Lung microvascular endothelial cell (primary cell): ENCODE results near the gene TBC1D10A. TPM values are rescaled to one million over a fixed set of nuclear protein-coding genes. Genes with fewer than 3 reads are reported as not detected.
"Not testable (repeated sequence)": the region's sequence is repeated elsewhere in the genome, so short reads cannot be mapped to it uniquely, and the experiment has no call there.

Experiments used
- DNase-seq, 2 donors: peaks; one replicate each; pipeline versions ENCODE4 v3.0.0 to v3.0.0-alpha.2; 2010; ENCODE audit warnings: low read depth in 2 of 2
- total RNA-seq: library from RNA; depleted of rRNA; stranded (reverse); fragments of >200 nt; gene quantifications from 2 replicates; pipeline ENCODE4 v1.2.1, GENCODE V29; 2014

Gene TBC1D10A
- total RNA-seq, 1 donor from 2014 or later = 8.9 TPM

DNA sequence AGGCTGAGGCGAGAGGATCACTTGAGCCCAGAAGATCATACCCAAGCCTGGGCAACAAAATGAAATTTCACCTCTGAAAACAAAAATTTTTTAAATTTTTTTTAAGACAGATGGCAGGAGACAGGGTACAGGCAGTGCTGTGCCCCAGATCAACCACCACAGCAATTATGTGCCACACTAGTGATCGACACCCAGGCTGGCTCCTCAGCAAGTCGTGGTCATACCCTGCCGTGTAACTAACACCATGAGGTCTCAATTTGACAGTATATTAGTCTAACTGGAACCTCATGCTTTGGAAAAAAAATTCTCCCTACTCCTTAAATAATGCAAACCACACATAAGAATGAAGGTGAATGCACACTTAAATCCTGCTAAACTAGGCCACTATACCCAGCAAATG is 21.7 kb upstream of the TBC1D10A start:
- DNase-seq = no peak

DNA sequence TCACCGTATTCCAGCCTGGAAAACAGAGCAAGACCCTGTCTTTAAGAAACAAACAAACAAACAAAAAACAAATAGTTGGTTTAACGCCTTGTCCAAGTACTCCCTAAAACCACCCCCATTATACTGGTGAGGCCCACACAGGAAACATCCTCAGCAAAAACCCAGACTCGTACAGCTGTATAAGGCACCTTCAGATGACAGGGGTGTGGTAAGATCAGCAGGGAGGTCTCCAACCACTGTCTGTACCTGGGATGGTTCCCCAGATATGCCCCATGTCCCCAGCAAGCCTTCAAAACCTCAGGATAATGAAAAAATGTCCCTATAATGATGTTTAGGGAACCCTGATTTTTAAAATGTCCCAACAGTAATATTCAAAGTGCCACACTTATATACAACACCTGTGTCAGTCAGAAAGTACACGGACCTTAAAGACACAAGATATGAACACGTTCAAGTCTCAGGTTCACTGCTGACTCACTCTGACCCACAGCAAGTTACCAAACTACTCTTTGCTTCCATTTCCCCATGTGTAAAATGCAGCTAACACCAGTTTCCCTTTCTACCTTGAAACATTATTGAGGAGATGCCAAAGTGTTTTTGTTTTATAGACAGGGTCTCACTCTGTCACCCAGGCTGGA is 20.6 kb upstream of the TBC1D10A start:
- no peak for DNase-seq

DNA sequence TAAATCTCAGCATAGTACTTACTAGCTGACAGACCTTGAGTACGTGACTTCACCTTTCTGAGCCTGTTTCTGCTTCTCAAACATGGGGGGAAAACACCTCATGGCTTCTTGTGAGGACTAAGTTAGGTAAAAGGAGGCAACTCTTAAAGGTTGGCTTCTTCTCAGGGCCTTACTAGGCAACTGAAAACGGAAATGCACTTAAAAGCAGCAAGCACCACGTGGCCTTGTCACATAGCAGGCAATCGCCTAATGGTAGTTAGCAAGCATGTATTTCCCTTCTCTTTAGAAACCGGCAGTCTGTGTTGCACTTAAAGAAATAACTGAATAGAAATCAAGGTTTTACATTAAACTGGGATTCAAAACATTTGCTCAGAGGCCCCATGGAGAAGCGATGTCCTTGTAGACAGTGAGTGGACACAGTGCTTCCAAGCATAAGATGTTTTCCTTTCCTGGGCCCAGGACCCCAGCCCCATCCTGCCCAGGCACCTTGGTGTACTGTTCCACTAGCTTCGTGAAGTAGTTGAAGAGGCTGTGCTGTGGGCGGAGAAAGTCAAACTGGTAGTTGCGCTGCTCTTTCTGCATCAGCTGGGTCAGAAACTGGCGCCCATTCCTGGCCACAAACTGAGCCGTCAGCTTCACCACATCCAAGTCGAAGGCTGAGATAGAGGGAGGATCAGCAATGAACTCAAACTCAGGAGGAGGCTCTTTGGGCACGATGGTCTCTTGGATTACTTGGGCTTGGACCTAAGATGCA is 17.9 kb upstream of the TBC1D10A start:
- DNase-seq = no peak

DNA sequence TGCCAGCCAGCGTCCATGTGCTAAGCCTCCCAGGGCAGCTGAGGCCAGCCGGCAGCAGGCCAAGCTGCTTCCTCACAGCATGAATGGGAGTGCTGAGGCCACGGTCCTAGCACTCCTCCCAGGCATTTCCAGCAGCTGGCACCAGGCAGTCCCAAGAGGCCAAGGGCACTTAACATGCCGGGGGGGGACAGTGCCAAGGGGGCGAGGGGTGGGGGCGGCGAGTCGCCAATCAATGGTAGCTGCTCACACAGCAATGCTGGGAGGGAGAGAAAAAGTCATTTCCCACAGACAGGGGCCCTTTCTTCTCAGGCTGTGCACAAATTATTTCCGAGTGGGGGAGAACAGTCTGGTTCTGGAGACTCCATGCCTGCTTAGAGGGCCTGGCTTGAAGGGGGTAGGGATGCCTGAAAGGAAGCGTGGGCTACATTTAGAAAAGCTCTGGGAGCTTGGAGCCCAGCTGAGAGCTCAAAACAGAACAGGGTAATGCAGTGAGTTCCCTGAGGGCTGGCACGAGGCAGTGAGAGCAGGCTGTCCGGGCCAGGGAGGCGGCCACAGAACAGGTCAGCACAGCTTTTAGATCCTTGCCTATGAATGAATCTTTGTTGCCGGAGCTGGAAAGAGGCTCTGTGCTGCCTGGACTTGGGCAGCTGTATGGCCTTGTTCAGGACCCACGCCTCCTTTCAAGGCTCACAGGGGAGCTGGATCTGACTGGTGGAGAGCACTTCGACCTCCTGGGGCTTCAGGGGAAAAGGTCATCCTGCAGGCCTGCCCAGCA is 14.4 kb upstream of the TBC1D10A start:
- DNase-seq = no peak

DNA sequence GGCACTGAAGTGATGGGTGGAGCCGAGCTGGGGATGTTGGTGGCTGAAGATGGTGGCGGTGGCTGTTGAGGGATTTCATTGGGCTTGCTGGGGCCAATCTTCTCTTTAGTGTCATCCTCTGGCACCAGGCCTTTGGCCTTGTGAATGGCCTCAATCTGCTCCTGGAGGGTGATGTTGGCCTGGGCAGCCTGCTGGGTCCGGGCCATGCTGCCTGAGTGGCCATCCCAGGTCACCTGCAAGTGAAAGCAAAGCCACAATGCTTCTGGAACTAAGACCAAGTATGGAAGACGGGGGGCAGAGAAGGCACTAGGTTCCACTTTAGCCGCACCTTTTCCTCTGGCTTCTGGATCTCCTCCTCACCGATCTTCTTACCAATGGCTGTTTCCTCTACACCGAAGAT is 12.1 kb upstream of the TBC1D10A start:
- DNase-seq = no peak

DNA sequence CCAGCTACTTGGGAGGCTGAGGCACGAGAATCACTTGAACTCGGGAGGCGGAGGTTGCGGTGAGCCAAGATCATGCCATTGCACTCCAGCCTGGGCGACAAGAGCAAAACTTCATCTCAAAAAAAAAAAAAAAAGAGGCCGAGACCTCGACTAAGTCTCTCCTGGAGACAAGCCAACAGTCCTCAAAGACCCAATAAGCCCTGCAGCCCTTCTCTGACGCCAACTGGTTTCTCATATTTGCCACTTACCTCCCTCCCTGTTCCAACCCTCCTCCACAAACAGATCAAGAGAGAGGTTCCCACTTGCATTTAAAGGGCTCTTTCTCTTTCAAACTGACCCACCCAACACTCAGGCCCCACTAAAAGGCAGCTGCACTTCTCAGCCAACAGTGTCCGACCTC is 11.6 kb upstream of the TBC1D10A start:
- not testable (repeated sequence) for DNase-seq

DNA sequence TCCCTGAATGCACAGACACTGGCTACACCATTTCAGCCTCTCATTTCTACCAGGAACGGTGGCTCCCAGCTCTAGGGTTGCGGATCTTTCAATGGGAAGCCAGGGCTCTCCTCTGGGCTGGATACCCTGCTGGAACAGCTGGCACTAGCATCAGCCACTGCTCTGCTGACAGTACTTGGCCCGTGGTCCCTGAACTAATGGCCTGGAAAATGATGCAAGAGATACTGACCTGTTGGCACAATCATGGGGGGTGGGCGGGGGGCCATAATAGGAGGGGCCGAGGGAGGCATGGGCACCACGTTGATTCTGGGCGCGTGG is 10.7 kb upstream of the TBC1D10A start:
- no peak for DNase-seq

DNA sequence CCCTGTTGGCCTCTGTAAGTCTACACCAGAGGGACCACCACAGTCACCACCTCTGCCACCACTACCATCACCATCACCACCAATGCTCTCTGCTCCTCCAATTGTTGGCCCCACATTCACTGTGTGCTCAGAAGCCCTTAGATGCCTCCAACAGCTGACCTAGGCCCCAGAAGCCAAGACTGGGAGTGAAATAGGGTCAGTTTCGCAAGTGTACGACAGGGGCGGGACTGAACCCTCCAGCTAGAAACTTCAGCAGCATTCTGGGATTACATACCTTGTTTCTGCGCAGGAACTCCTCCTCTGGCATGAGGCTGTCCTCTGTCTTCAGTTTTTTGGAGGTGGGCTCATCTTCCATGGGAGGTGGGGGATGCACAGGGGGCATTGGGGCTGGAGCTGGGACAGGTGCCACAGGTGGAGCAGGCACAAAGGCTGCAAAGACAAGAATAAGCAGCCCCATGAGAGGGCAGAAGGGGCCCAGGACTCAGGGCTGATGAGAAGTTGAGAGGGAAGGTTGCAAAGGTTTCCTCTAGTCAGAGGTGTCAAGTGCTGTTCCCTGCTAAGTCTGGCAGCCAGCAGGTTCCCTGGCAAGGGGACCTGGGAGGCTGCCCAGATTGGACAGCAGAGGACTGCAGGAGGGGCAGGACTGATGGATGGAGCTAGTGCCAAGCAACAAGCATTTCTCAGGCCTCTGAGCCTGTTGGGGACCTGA is 10.2 kb upstream of the TBC1D10A start:
- DNase-seq = no peak

DNA sequence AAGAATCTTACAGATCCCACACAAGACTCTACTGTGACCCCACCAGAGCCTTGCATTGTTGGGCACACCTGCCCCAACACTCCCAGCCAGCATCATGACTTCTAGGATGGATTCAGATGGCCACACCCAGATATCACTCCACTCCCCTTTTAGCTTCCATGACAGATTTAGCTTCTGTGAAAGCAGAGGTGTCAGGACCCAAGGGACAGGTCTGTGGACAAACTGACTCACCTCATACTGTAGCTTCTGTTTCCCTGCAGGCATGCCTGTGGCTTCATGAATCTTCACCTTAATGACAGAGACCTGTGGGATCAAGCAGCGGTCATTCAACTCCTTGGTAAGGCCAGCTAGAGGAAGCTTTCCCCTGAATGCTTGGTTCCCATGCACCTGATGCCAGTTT is 8.5 kb upstream of the TBC1D10A start:
- DNase-seq = no peak

DNA sequence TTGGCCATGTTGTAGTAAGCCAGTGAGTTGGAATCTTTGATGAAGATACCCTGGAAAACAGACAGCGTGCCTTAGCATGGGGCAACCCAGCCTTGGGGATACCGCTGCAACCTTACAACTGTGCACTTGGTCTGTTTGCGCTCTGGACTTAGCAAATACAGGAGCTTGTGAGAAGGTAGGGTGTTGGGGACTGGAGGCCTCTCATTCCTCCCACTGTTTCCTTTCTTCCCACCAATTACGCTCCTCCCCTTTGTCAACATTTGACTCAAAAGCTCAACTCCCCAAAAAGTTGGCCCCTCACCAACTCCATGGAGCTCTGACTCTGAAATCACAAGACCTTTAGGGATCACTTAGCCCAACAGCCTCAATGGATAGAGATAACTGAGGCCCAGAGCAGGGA is 7.9 kb upstream of the TBC1D10A start:
- DNase-seq = no peak

DNA sequence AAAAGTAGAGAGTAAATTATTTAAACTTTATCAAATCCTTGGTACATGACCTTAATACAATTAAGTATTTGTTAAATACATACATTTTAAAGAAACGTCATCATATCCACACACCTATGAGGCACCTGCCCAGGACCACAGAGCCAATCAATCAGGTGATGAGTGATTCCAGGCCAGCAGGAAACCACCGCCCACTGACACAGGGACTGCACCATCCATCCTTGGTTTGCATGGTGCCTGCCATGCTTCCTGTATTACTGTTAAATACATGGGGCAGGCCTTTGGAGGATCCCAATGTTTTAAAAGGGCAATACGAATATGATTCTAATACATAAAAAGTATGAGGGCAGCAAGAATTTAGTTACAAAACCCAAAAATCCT is 7.0 kb upstream of the TBC1D10A start:
- no peak for DNase-seq

DNA sequence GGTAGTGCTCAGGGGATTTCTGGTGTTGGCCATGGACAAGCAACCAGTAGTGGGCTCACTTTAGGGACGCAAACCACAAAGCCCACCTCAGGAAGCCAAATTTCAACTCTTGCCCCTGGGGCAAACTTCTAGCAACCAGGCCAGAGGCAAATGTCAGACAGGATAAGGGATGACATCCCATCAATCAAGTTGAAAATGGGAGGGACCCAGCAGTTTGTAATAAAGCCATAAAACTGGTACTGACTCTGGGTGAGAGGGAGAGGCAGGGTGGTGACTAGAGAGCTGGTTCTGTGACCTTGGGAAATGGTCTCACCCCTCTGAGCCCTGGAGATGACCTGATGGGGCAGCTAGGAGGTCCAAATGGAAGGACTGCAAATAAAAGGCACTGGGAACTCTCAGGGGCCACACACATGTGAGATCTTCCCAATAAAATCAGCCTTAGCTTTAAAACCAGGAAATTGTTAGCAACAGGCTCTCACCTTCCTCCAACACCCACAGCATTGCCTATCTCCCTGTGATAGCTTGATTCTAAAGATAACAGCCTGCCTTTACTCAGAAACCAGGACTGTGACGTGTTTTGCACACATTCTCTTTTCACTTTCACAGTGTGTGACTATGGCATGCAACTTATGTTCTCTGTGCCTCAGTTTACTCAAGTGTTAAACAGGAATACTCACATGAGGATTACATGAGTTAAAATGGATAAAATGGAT is 6.4 kb upstream of the TBC1D10A start:
- DNase-seq = no peak

DNA sequence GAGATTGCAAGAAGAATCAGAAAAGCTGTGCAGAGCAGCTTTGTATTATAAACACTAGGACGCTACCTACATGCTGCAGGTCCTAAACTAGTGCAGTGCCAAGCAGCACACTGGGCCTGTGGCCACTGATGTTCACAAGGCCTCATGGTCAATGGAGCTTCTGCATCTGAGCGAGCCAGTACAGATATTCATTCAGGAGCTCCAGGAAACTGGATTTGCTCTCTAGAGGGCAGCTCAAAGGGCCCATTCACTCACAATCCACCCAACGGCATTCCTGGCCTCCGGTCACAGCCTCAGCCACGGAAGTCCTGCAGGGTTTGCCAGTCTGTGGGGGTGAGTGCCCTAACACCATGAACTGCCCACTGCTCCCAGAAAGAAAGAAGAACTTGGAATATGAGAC is 5.8 kb upstream of the TBC1D10A start:
- DNase-seq = no peak

DNA sequence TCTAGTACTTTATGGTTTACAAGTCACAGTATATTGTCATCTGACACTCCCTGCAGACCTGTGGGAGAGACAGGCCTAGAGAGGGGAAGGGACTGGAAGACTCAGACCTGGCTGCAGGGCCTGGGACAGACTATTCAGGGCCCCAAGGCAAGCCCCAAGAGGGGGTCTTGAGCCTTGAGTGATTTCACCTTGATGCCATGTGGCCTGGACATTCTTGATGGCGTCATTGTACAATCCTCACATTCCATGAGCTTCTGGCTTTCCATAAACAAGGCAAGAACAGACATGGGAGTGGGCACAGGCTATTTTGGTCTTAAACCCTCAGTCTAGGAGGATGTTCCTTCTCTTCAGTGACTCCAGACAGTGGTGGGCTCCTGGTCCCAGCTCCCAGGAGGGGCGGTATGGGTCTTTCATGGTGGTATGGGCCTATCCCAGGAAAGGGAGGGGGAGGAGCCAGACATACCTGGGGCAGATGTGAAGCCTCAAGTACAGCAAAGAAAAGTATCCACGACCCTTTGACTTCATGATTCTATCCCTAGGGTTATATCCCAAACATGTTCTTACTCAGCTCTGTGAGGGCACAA is 1.8 kb upstream of the TBC1D10A start:
- no peak for DNase-seq

DNA sequence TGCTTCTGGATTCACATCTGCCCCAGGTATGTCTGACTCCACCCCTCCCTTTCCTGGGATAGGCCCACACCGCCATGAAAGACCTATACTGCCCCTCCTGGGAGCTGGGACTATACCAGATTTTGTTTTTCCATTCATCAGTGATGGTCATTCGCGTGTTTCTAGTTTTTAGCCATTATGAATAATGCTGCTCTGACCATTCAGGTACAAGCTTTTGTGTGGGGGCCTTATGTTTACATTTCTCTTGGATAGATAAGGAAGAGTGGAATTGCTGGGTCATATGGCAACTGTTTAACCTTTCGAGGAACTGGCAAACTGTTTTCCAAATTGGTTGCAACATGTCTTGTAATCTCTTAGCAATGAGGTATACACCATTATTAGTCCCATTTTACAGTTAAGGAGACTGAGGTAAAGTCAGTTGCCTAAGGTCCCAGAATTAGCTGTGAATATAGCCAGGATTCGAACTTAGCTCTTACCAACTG is 1.2 kb upstream of the TBC1D10A start:
- peak in 1 of 2 donors; percentile 25 for DNase-seq

DNA sequence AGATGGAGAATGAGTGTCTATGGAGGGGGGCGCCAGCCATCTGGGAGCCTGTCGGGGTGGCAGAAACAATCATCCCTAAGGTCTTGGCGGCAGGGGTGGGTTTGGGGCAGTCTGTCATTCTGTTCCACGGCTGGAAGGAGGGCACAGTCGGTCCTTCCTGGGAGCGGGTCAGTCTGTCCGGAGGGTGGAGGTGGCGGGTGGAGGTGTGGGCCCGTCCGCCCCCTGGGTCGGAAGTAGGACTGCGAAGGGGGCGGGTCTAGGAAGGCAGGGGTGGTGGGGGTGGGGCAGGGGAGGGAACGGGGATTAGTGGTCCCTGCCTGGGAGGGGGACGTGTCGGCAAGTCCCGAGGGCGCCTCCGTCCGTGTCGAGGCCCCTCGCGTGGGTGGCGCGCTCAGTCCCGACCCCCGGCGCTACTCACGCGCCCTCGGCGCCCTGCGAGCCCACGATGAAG is 461 bp downstream of the TBC1D10A start:
- no peak for DNase-seq

DNA sequence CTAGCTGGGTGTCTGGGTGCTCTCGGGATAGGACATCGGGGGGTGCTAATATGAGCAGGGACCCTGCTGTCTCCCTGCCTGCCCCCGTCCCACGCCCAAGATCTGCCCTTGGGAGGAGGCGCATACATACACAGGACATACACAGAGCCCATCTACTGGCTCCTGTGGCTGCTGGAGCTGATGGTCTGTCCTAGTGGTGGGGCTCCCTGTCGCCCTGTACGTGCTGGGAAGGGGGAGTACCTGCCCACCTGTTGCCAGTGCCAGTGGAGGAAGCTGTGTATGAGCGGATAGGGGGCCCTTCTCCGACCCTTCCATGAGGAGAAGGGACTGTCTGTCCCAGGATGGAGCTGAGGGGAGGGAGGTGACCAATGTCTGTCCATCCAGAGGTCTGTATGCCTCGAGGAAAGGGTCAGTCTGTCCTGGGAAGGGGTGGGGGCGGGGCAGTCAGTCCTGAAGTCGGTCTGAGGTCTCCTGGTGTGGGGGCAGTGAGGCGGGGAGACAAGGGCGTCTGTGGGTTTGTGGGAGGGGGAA is 952 bp downstream of the TBC1D10A start:
- no peak for DNase-seq

DNA sequence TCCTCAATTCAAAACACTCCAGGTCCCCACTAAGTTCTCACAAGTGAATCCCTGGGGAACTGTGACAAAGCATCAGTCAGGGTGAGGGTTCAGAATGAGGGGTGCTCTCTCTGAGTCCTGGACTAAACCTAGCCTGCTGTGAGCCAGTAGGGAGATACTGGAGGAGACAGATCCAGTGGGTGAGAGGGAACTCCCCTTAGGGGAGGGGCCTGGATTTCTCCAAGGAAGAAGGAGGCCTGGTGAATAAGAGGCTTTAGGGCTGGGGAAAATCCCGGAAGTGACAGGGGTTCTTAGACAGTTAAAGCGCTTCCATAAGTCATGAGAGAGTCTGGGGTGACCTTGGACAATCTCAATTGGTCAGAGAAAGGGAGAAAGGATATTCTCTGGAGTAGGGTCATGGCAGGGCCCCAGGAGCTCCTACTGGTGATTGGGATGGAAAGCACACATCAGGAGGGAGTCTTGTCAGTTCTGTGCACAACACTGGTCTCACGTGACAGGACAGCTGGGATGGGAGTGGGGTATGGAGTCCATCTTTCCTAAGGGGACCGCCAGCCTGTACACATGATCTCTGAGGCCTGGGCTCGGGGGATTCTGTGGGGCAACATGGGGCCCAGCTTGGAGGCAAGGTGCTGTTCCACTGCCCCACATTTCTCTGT is 1.5 kb downstream of the TBC1D10A start:
- peak in 1 of 2 donors; percentile 80 for DNase-seq

DNA sequence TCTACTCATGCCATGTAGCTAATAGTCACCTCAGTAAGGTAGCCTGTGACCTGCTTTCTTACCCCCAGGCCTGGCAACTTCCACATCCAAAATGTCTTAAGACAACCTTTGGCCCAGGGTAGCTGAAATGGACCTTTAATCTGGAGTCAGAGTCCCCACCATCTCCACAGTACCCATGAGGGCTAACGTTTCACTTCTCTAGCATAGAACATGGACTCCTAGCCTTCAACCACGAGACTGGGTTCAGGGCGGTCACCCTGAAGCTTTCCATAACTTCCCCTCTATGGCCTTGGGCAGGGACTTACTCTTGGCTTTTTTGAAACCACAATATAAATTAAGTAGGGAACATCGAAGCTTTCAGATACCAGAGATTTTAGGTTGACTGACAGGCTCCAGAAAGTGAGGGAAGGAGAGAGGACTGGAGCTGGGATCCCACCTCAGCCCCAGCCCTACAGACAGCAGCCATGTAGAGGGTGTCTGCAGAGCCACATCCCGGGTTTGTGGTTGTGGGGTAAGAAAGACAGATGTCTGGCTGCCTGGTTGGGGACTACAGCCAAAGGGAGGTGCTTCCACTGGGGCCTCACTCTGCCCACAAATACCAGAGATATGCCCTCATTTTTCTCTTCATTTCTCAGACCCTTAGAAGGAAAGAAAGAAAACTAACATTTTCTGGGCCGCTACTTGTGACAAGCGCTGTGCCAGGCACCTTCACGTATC is 2.6 kb downstream of the TBC1D10A start:
- no peak for DNase-seq
